HG02588 (cell line): Measurements from ENCODE around the gene VDR.
"Not testable (repeated sequence)": the region's sequence is repeated elsewhere in the genome, so short reads cannot be mapped to it uniquely, and the experiment has no call there.

Experiments
- ATAC-seq: cut with Tn5 transposase; IDR thresholded peaks from one replicate; pipeline ENCODE4 v1.9.1; 2021; ENCODE audit warnings: mild to moderate bottlenecking, moderate library complexity; ENCODE audit not compliant: unreplicated experiment

Gene VDR

DNA sequence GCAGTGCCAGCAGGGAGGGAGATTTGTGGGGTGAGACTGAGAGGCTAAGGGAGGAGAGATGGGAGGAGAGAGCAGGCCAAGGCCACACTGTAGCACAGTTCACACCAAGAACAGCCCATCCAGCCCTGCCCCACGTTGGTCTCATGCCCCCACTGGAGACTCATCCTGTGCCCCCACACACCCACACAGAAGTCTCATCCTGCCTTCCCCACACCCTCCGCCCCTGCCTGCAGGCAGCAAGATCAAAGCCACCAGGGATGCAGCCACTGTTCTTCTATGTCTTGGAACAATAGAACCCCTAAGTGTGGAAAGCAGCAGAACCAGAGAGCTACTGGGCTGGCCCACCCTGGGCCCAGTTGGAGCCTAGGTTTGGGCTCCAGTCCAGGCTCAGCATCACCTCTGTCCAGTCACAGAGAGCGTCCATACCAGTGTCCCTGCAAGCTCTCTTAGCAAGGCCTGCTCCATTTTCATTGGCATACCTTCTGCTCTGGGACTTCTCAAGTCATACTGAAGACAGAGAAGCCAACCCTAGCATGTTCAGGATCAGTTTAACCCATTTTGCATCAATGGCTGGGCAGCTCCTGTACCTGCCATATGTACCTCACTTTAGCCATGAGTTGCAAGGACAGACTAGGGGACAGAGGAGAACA is 53.4 kb downstream of the VDR start:
- ATAC-seq: no peak

- ATAC-seq: no peak
Measured at GRCh38 chr12:47850153-47851084, 54.4 kb downstream of the VDR start.

GRCh38 chr12:47849261-47849660 is 55.5 kb downstream of the VDR start:
- no peak for ATAC-seq

GRCh38 chr12:47848853-47849252 is 55.9 kb downstream of the VDR start:
- ATAC-seq: no peak

- ATAC-seq: no peak
Measured at GRCh38 chr12:47846294-47846996, 58.3 kb downstream of the VDR start.

- no peak for ATAC-seq
Measured at GRCh38 chr12:47845081-47845480, 59.7 kb downstream of the VDR start.

DNA sequence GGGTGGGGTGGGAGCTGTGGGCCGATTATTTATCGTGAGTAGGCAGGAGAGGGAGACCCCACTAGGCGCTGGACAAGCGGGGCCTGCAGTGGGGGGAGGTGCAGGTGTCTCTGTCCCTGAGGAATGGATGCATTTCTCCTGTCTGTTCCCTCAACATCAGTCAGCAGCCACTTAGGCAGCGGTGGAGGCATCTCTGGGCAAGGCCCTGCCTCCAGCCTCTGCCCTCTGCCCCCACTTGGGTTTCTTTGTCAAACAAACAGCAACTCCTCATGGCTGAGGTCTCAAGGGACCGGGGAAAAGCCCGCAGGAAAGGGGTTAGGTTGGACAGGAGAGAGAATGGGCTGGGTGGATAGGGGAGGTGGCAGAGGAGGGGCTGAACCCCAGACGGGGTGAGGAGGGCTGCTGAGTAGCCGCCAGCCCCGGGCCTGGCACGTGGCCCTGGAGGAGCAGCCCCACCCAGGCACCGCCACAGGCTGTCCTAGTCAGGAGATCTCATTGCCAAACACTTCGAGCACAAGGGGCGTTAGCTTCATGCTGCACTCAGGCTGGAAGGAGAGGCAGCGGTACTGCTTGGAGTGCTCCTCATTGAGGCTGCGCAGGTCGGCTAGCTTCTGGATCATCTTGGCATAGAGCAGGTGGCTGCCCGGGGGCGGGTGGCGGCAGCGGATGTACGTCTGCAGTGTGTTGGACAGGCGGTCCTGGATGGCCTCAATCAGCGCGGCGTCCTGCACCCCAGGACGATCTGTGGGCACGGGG is 60.4 kb downstream of the VDR start:
- no peak for ATAC-seq

- ATAC-seq: no peak
Measured at GRCh38 chr12:47843226-47843980, 61.4 kb downstream of the VDR start.

GRCh38 chr12:47842543-47842942 is 62.3 kb downstream of the VDR start:
- not testable (repeated sequence) for ATAC-seq

- ATAC-seq: no peak
Measured at GRCh38 chr12:47841910-47842309, 62.9 kb downstream of the VDR start.

- no peak for ATAC-seq
Measured at GRCh38 chr12:47841501-47841900, 63.3 kb downstream of the VDR start.

DNA sequence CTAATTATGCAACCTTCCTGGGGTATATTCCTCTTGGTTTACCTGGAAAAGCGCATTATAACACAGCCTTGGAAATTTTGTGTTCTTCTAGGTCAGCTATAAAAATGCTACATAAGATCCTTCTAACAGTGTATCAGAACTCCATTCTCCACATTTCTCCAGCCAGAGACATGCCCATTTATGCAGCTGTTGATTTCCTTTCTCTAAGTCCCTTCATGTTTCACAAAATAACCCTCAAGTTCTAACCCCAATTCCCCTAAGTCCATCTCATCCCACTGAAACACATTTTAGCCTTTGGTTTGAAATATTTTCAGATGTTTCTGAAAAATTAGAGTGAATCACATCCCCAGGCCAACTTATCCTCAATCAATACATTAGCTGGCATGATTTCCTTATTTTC is 64.2 kb downstream of the VDR start:
- ATAC-seq: no peak

GRCh38 chr12:47839214-47839876 is 65.4 kb downstream of the VDR start:
- no peak for ATAC-seq

- no peak for ATAC-seq
Measured at GRCh38 chr12:47838286-47838931, 66.4 kb downstream of the VDR start.

- ATAC-seq: no peak
Measured at GRCh38 chr12:47837190-47838171, 67.3 kb downstream of the VDR start.

DNA sequence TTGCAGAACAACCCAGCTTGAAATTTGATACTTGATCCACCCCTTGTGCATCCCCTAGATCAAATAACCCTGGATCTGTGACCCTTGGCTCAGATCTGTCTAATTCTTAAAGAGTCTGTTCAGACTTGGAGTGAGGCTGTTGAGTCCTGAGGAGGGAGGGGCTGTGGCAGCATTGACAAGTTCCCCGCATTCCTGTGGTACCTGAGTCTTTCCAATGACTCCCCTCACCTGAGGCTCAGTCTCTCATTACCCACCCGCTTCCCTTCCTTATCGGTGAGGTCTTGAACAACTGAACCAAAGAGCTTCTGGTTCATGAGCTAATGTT is 69.0 kb downstream of the VDR start:
- ATAC-seq: no peak

GRCh38 chr12:47835006-47835830 is 69.6 kb downstream of the VDR start:
- ATAC-seq: no peak
